Measurements from ENCODE around the gene ACTL6A. TPM values are rescaled to one million over a fixed set of nuclear protein-coding genes. Genes with fewer than 3 reads are reported as not detected.

Gene ACTL6A
- total RNA-seq, 2 donors from 2014 or later, result 9.7 to 50.3 TPM

DNA sequence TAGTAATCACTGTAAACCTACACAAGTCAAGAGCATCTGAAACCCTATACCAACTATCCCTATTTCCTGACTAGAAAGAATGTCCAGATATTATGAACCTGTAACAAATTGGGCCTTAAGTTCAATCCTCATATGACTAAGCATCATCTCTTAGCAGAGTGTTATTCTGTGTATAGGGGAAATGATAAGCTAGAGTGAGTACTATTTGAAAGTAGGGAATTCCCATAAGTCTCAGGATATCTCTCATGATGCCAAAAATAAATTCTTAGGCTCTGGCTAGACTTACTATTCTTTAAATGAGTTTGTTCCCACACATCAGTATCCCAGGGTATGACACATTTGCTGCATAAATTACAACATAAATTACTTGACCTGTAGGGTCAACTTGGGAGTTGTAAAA is 26.4 kb downstream of the ACTL6A start:
- Histone ChIP-seq H3K4me3 (no peak overlapping the region), H3K27me3 (replicated peaks; ENCODE audit: insufficient read depth) (no peaks in the 10 kb centered on the region), H3K36me3 (peaks cover 21% of the 10 kb centered on the region), H3K27ac (no peak overlapping the region), H3K4me1 (ENCODE audit: control insufficient read depth in 1 of 2, low read depth in 2 of 2) (peaks cover 5 to 10% of the 10 kb centered on the region in 2 donors), H3K9me3 (no peaks in the 10 kb centered on the region)
- DNase-seq (ENCODE audit: low spot score) (no peak), ATAC-seq (ENCODE audit: insufficient number of reproducible peaks, low FRiP score, low read depth) (no peak)
- TF ChIP-seq CTCF (IDR thresholded peaks at IDR 0.05), result no peak

GRCh38 chr3:179590669-179591068 is 27.9 kb downstream of the ACTL6A start:
- no peak for ATAC-seq (ENCODE audit: insufficient number of reproducible peaks, low FRiP score, low read depth)
- Histone ChIP-seq H3K9me3 (no peaks in the 10 kb centered on the region), H3K4me1 (ENCODE audit: control insufficient read depth in 1 of 2, low read depth in 2 of 2) (peaks cover 5 to 10% of the 10 kb centered on the region in 2 donors), H3K36me3 (peaks cover 27% of the 10 kb centered on the region), H3K4me3 (no peak overlapping the region), H3K27me3 (replicated peaks; ENCODE audit: insufficient read depth) (no peaks in the 10 kb centered on the region), H3K27ac (no peak overlapping the region)
- no peak for TF ChIP-seq CTCF (IDR thresholded peaks at IDR 0.05)
- DNase-seq (ENCODE audit: low spot score), result no peak

GRCh38 chr3:179591313-179591712 is 28.6 kb downstream of the ACTL6A start:
- Histone ChIP-seq H3K27ac (no peak overlapping the region), H3K4me3 (no peak overlapping the region), H3K9me3 (no peaks in the 10 kb centered on the region), H3K27me3 (replicated peaks; ENCODE audit: insufficient read depth) (no peaks in the 10 kb centered on the region), H3K36me3 (peaks cover 27% of the 10 kb centered on the region), H3K4me1 (ENCODE audit: control insufficient read depth in 1 of 2, low read depth in 2 of 2) (peaks cover 5 to 10% of the 10 kb centered on the region in 2 donors)
- DNase-seq (ENCODE audit: low spot score) (no peak), ATAC-seq (ENCODE audit: insufficient number of reproducible peaks, low FRiP score, low read depth) (no peak)
- no peak for TF ChIP-seq CTCF (IDR thresholded peaks at IDR 0.05)

DNA sequence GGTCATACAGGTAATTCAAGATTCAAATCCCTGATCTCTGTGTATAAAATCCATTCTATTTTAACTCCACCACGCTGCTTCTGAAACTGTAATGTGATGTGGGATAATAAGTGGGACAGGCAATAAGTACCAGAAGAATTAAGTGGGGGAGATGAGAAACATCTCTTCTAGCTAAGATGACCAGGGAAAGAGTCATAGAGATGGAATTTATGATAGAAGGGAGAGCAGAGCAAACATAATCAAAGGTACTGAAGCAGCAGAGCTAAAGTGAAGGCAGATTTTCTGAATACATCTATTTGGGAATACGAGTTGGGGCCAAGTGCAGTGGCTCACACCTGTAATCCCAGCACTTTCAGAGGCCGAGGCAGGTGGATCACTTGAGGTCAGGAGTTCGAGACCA is 36.8 kb downstream of the ACTL6A start:
- no peak for DNase-seq (ENCODE audit: low spot score)
- no peak for TF ChIP-seq CTCF (IDR thresholded peaks at IDR 0.05)

GRCh38 chr3:179603321-179603720 is 40.6 kb downstream of the ACTL6A start:
- H3K36me3 ChIP-seq, result peaks cover 18% of the 10 kb centered on the region
- no peaks in the 10 kb centered on the region for H3K27me3 ChIP-seq (replicated peaks; ENCODE audit: insufficient read depth)
- H3K9me3 ChIP-seq, result no peaks in the 10 kb centered on the region
- peak overlapping the region; percentile 77 for H3K4me3 ChIP-seq
- no peak for ATAC-seq (ENCODE audit: insufficient number of reproducible peaks, low FRiP score, low read depth)
- no peak for DNase-seq (ENCODE audit: low spot score)
- peaks cover 17 to 21% of the 10 kb centered on the region in 2 donors for H3K4me1 ChIP-seq (ENCODE audit: control insufficient read depth in 1 of 2, low read depth in 2 of 2)
- TF ChIP-seq CTCF (IDR thresholded peaks at IDR 0.05), result no peak
- H3K27ac ChIP-seq, result no peak overlapping the region

More for the DNA sequence above, 36.8 kb downstream of the ACTL6A start:
- H3K9me3 ChIP-seq, result no peaks in the 10 kb centered on the region
- peaks cover 31% of the 10 kb centered on the region for H3K36me3 ChIP-seq
- H3K27me3 ChIP-seq (replicated peaks; ENCODE audit: insufficient read depth), result no peaks in the 10 kb centered on the region
- H3K4me3 ChIP-seq, result no peak overlapping the region
- H3K4me1 ChIP-seq (ENCODE audit: control insufficient read depth in 1 of 2, low read depth in 2 of 2), result peaks cover 7 to 11% of the 10 kb centered on the region in 2 donors
- no peak overlapping the region for H3K27ac ChIP-seq
- no peak for ATAC-seq (ENCODE audit: insufficient number of reproducible peaks, low FRiP score, low read depth)

Measured in thoracic aorta (tissue), 2 donors.